SK-N-SH (cell line): ENCODE data around the gene EMX2. TPM values are rescaled to one million over a fixed set of nuclear protein-coding genes. Genes with fewer than 3 reads are reported as not detected.

ENCODE experiments used
- CTCF ChIA-PET: fragments of 300-600, 350-600 bp; formaldehyde crosslinking; extraction: SDS; loops from one replicate; lab custom pipeline; 2021; lab: Yijun Ruan, JAX
- POLR2A ChIA-PET: fragments of 350-600 bp; sonication (Branson Sonifier 250); formaldehyde crosslinking; extraction: SDS; loops from one replicate; lab custom pipeline; 2020; ENCODE audit warnings: antibody characterized with exemption, inconsistent platforms; lab: Yijun Ruan, JAX
- DNase-seq: peaks from one replicate; pipeline ENCODE4 v3.0.0; 2012
- H2AFZ ChIP-seq: fragments of 200-600 bp; sonication (generic); 2 replicates; pipeline ENCODE4 v1.8.1; 2016; ENCODE audit warnings: antibody characterized with exemption, mild to moderate bottlenecking, low read depth
- H3F3A ChIP-seq: fragments of 200-600 bp; sonication (generic); replicated peaks from 2 replicates; pipeline ENCODE3; 2016; ENCODE audit warnings: antibody characterized with exemption, mild to moderate bottlenecking; ENCODE audit not compliant: insufficient read depth
- H3K27ac ChIP-seq, 2 experiments: fragments of 200-500 bp in 1 of 2; fragments of 200-600 bp in 1 of 2; sonication (Bioruptor generic) in 1 of 2; sonication (generic), shearing (Covaris generic) in 1 of 2; 2 replicates each; pipeline versions ENCODE4 v1.5.1 to v1.6.1; 2014 to 2016; ENCODE audit warnings: low read depth in 2 of 2, inconsistent platforms in 1 of 2, low read length in 1 of 2, mild to moderate bottlenecking in 1 of 2, mixed read lengths in 1 of 2
- H3K27me3 ChIP-seq: fragments of 200-600 bp; sonication (generic), shearing (Covaris generic); 2 replicates; pipeline ENCODE4 v1.6.1; 2016; ENCODE audit warnings: mixed run types; ENCODE audit not compliant: insufficient read depth
- H3K36me3 ChIP-seq, 2 experiments: fragments of 200-500 bp in 1 of 2; fragments of 200-600 bp in 1 of 2; sonication (Bioruptor generic) in 1 of 2; sonication (generic) in 1 of 2; replicated peaks in 1 of 2; 2 replicates each; pipeline versions ENCODE3 to v1.5.1; 2014 to 2016; ENCODE audit warnings: low read length in 1 of 2, mild to moderate bottlenecking in 1 of 2; ENCODE audit not compliant: insufficient read depth in 2 of 2, control insufficient read depth in 1 of 2
- H3K4me1 ChIP-seq, 2 experiments: fragments of 200-500 bp in 1 of 2; fragments of 200-600 bp in 1 of 2; sonication (Bioruptor generic) in 1 of 2; sonication (generic), shearing (Covaris generic) in 1 of 2; 2 replicates each; pipeline versions ENCODE4 v1.5.1 to v1.6.1; 2014 to 2016; ENCODE audit warnings: low read depth in 1 of 2, low read length in 1 of 2, mixed run types in 1 of 2; ENCODE audit not compliant: insufficient read depth in 2 of 2, control insufficient read depth in 1 of 2
- H3K4me2 ChIP-seq: fragments of 200-600 bp; sonication (generic), shearing (Covaris generic); 2 replicates; pipeline ENCODE4 v1.6.1; 2017; ENCODE audit warnings: mixed run types
- H3K4me3 ChIP-seq, 2 experiments: fragments of 200-500 bp in 1 of 2; fragments of 200-600 bp in 1 of 2; sonication (Bioruptor generic) in 1 of 2; sonication (generic), shearing (Covaris generic) in 1 of 2; 2 replicates each; pipeline versions ENCODE4 v1.5.1 to v1.8.1; 2014 to 2016; ENCODE audit warnings: low read depth in 2 of 2, inconsistent platforms in 1 of 2, low read length in 1 of 2, mild to moderate bottlenecking in 1 of 2, mixed read lengths in 1 of 2, moderate library complexity in 1 of 2
- H3K79me2 ChIP-seq: fragments of 200-600 bp; sonication (generic); 2 replicates; pipeline ENCODE4 v1.8.1; 2017; ENCODE audit warnings: mild to moderate bottlenecking; ENCODE audit not compliant: insufficient read depth
- H3K9ac ChIP-seq: fragments of 200-600 bp; sonication (generic); 2 replicates; pipeline ENCODE4 v1.6.1; 2017; ENCODE audit warnings: mixed run types
- H3K9me2 ChIP-seq: fragments of 200-600 bp; sonication (generic); 2 replicates; pipeline ENCODE4 v1.6.1; 2017; ENCODE audit warnings: mixed run types
- H3K9me3 ChIP-seq: fragments of 200-600 bp; sonication (generic); 2 replicates; pipeline ENCODE4 v1.6.1; 2017; ENCODE audit warnings: mixed run types, mild to moderate bottlenecking, moderate library complexity
- H4K20me1 ChIP-seq: fragments of 200-600 bp; sonication (generic); 2 replicates; pipeline ENCODE4 v1.6.1; 2017; ENCODE audit warnings: mild to moderate bottlenecking, mixed run types; ENCODE audit not compliant: insufficient read depth
- CHD2 ChIP-seq: fragments of 150-350 bp; IDR thresholded peaks from 2 replicates; pipeline ENCODE4 v1.6.1; 2018; ENCODE audit warnings: low read length; ENCODE audit not compliant: partially characterized antibody
- ELF1 ChIP-seq: IDR thresholded peaks from 2 replicates; pipeline ENCODE4 v1.4.0; 2012
- FOXJ3 ChIP-seq: sonication (generic); formaldehyde crosslinking; IDR thresholded peaks from 2 replicates; pipeline ENCODE4 v1.5.1; 2020; ENCODE audit warnings: mild to moderate bottlenecking, missing genetic modification reagents
- FOXM1 ChIP-seq: IDR thresholded peaks from 2 replicates; pipeline ENCODE4 v1.4.0; 2012; ENCODE audit warnings: low read depth, mild to moderate bottlenecking
- JUND ChIP-seq: IDR thresholded peaks from 2 replicates; pipeline ENCODE4 v1.4.0; 2012
- MAX ChIP-seq: IDR thresholded peaks from 2 replicates; pipeline ENCODE4 v1.4.0; 2012; ENCODE audit warnings: low read depth
- NRF1 ChIP-seq: IDR thresholded peaks from 2 replicates; pipeline ENCODE4 v1.6.1; 2012; ENCODE audit warnings: low read depth, mild to moderate bottlenecking, low read length
- RCOR1 ChIP-seq: fragments of 150-350 bp; IDR thresholded peaks from 2 replicates; pipeline ENCODE4 v1.6.1; 2017; ENCODE audit warnings: antibody characterized with exemption, low read length
- REST ChIP-seq: IDR thresholded peaks from 2 replicates; pipeline ENCODE4 v1.6.1; 2012; ENCODE audit warnings: mild to moderate bottlenecking, low read depth, low read length, moderate library complexity
- WGBS: methylation state at CpG from one replicate; pipeline ENCODE4 v1.1.6; 2017; ENCODE audit warnings: low lambda C conversion rate; 5-methylcytosine and 5-hydroxymethylcytosine counted together
- polyA plus RNA-seq, 3 experiments: library from polyadenylated mRNA; depleted of rRNA; stranded (reverse); fragments of >200 nt; gene quantifications; 2 replicates each; pipeline ENCODE4 v1.2.3, GENCODE V29; 2012

Gene EMX2
- polyA plus RNA-seq, 1 of the 3 experiments (the other 2 are of a cell fraction) = not detected

GRCh38 chr10:117551330-117552155 lies 9.0 kb downstream of the EMX2 start (continued):
- no peak for TF ChIP-seq JUND
- no peak for TF ChIP-seq REST
- TF ChIP-seq, all 33 proteins: peak for 0

GRCh38 chr10:117552156-117552631 lies 9.6 kb downstream of the EMX2 start:
- Histone ChIP-seq H3K9ac (no peak overlapping the region), H3K79me2 (no peaks in the 10 kb centered on the region), H3K36me3 (no peaks in the 10 kb centered on the region), H3F3A (no peaks in the 10 kb centered on the region), H3K27ac (no peak overlapping the region), H3K27me3 (peaks cover 71% of the 10 kb centered on the region), H3K4me3 (no peak overlapping the region), H3K9me3 (no peaks in the 10 kb centered on the region), H4K20me1 (no peaks in the 10 kb centered on the region), H2AFZ (no peak overlapping the region), H3K4me1 (no peaks in the 10 kb centered on the region; a peak in 1 of 4 replicates), H3K9me2 (no peaks in the 10 kb centered on the region), H3K4me2 (no peak overlapping the region)
- DNase-seq = no peak
- POLR2A ChIA-PET = no interaction called here
- CTCF ChIA-PET = interaction anchor here (1.6 kb wide), 1 partner anchor 55 kb away, joined by 4 read pairs; no protein-coding TSS in a partner anchor
- WGBS = 11% methylated on average over 32 of the region's 39 CpGs
- no peak for TF ChIP-seq FOXJ3
- TF ChIP-seq ELF1 = no peak
- TF ChIP-seq RCOR1 = no peak
- TF ChIP-seq FOXM1 = no peak
- no peak for TF ChIP-seq JUND
- no peak for TF ChIP-seq MAX
- no peak for TF ChIP-seq CHD2

- DNase-seq = no peak
- no peak overlapping the region for H3K4me2 ChIP-seq
- no peaks in the 10 kb centered on the region for H4K20me1 ChIP-seq
- no peaks in the 10 kb centered on the region for H3K9me3 ChIP-seq
- H3K79me2 ChIP-seq = no peaks in the 10 kb centered on the region
- no peak overlapping the region for H3K9ac ChIP-seq
- no peaks in the 10 kb centered on the region for H3F3A ChIP-seq
- H3K9me2 ChIP-seq = no peaks in the 10 kb centered on the region
- 1% methylated on average over 6 of the region's 13 CpGs for WGBS
- no peak for TF ChIP-seq JUND
- no peak for TF ChIP-seq NRF1
- TF ChIP-seq ELF1 = no peak
- TF ChIP-seq, all 33 proteins: peak for 0
- Histone ChIP-seq H3K36me3 (no peaks in the 10 kb centered on the region), H3K4me3 (no peak overlapping the region), H3K27ac (no peak overlapping the region), H3K4me1 (no peaks in the 10 kb centered on the region; a peak in 1 of 4 replicates), H2AFZ (no peak overlapping the region), H3K27me3 (peaks cover 65% of the 10 kb centered on the region)
- CTCF ChIA-PET = interaction anchor here (1.0 to 1.6 kb wide), 2 partner anchors 56 to 514 kb away, joined by 3 to 4 read pairs; no protein-coding TSS in a partner anchor
- POLR2A ChIA-PET = no interaction called here
Observed at GRCh38 chr10:117552701-117553141, 10.2 kb downstream of the EMX2 start.
